Measurements from ENCODE around the gene RASAL3.

The RASAL3 gene

DNA sequence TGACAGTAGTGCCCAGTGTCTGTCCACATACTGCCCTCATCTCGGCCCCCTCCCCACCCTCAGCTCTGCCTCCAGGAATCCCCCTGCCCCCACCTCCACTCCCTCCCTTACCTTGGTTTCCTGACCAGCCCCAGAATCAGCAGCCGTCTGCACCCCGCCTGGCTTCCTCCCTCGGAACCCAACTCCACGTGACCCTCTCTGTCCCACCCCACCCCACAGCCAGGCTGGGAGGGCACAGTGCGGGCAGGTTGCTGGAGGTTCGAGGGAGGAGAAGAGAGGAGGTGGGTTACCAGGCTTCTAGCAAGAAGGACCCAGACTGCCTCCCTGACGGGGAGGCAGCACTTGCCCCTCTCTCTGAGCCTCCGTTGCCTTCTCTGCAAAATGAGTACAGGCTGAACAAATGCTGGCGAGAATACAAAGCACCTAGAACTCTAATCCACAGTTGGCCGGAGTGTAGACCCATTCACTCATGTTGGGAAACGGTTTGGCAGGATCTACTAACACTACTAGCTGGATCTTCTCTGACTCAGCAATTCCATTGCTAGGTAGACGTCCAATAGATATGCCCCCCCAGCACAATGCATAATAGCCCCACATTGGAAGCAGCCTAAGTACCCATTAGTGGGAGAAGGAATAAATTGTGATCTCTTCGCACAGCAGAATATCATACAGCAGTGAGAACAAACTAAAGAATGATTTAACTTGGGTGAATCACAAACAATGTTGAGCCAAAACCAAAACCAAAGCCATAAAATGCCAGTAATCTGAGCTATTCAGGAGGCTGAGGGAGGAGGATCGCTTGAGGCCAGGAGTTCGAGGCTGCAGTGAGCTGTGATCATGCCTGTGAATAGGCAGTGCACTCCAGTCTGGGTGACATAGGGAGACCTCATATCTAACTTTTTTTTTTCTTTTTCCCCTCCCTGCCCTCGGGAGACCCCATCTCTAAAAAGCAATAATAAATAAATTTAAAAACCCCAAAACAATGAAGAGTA is at the start of gene RASAL3:
Gene RASAL3, minus strand, starts transcription at position 151 of the 992 bp plus-strand sequence. CDS start 186 bp downstream, outside the sequence.
- in situ Hi-C loops (cut with MboI; ENCODE audit: low pct_unique_long_range_greater_than_20kb, low sequenced_read_pairs, unreplicated experiment): no loop called here

DNA sequence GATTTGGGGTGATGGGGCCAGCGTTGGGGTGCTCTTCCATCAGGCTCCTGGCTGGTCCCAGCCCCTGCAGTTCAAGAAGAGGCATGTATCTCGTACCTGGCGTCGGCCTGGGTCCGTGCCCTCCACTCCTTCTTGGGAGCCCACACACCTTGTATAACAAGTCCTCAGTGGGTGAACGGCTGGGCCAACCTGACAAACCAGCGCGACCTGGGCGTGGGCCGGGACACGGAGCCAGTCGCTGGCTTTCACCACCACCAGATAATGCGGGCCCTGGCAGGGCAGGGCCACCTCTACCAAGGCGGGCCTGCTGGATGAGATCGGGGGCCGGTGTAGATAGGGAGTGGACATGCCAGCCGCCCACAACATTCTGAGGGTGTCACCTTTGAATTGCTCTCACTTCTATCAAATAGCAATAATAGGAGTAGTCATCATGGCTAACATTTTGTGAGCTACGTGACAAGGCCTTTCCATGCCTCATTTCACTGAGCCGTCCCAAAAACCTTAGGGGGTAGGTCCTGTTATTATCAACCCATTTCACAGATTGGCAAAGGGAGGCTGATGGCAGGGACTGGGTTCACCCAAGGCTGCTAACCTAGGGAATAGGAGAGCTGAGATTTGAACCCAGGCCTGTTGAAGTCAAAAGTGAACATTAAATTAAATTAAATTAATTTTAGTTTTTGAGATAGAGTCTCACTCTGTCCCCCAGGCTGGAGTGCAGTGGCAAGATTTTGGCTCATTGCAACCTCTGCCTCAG is 47.5 kb upstream of the RASAL3 start:
- TF ChIP-seq, protein P1, sequence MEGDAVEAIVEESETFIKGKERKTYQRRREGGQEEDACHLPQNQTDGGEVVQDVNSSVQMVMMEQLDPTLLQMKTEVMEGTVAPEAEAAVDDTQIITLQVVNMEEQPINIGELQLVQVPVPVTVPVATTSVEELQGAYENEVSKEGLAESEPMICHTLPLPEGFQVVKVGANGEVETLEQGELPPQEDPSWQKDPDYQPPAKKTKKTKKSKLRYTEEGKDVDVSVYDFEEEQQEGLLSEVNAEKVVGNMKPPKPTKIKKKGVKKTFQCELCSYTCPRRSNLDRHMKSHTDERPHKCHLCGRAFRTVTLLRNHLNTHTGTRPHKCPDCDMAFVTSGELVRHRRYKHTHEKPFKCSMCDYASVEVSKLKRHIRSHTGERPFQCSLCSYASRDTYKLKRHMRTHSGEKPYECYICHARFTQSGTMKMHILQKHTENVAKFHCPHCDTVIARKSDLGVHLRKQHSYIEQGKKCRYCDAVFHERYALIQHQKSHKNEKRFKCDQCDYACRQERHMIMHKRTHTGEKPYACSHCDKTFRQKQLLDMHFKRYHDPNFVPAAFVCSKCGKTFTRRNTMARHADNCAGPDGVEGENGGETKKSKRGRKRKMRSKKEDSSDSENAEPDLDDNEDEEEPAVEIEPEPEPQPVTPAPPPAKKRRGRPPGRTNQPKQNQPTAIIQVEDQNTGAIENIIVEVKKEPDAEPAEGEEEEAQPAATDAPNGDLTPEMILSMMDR (IDR thresholded peaks at IDR 0.05; ENCODE audit: extremely low read depth, insufficient read depth, missing control alignments): no peak
- in situ Hi-C loops (cut with MboI; ENCODE audit: low pct_unique_long_range_greater_than_20kb, low sequenced_read_pairs, unreplicated experiment): no loop called here
- DNase-seq (ENCODE audit: low spot score): no peak

More for the DNA sequence above, at the start of gene RASAL3:
- TF ChIP-seq, protein P1 (IDR thresholded peaks at IDR 0.05; ENCODE audit: extremely low read depth, insufficient read depth, missing control alignments): no peak
- peak; percentile 66 for DNase-seq (ENCODE audit: low spot score)

DNA sequence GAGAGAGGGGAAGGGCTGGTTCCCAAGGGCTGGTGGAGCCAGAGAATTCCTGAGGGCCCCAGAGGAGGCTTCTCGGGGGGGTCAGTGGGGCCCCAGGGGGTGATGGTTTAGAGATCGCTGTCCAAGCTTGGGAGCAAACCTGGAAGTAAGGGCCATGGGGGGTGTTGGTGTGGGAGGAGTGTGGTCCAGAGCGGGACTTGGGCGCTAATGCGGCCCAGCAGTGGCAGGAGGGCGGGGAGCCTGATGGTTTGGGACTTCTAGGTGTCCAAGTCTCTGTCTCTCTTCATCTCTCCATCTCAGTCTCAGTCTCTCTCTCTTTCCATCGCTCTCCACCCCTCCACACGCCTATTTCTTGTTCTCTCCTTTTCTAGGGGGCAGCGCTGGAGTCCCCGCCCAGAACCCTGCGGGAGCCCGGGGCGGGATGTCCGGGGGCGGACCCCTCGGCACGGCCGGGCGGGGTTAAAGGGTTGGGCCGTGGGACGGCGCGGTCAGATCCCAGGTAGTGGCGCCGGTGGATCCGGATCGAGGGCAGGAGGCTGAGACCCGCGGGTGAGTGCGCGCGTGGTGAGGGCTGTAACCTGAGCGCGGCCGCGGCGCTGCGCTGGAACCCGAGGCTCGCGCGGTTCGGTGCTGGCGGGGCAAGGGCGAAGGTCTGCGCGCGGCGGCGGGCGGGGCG is 43.8 kb upstream of the RASAL3 start, which contains the start of gene CYP4F22:
Gene CYP4F22, plus strand, starts transcription at position 491 of the 676 bp plus-strand sequence. CDS start 16,812 bp downstream, outside the sequence.
- TF ChIP-seq, protein P1 (IDR thresholded peaks at IDR 0.05; ENCODE audit: extremely low read depth, insufficient read depth, missing control alignments): no peak
- in situ Hi-C loops (cut with MboI; ENCODE audit: low pct_unique_long_range_greater_than_20kb, low sequenced_read_pairs, unreplicated experiment): no loop called here
- DNase-seq (ENCODE audit: low spot score): no peak

DNA sequence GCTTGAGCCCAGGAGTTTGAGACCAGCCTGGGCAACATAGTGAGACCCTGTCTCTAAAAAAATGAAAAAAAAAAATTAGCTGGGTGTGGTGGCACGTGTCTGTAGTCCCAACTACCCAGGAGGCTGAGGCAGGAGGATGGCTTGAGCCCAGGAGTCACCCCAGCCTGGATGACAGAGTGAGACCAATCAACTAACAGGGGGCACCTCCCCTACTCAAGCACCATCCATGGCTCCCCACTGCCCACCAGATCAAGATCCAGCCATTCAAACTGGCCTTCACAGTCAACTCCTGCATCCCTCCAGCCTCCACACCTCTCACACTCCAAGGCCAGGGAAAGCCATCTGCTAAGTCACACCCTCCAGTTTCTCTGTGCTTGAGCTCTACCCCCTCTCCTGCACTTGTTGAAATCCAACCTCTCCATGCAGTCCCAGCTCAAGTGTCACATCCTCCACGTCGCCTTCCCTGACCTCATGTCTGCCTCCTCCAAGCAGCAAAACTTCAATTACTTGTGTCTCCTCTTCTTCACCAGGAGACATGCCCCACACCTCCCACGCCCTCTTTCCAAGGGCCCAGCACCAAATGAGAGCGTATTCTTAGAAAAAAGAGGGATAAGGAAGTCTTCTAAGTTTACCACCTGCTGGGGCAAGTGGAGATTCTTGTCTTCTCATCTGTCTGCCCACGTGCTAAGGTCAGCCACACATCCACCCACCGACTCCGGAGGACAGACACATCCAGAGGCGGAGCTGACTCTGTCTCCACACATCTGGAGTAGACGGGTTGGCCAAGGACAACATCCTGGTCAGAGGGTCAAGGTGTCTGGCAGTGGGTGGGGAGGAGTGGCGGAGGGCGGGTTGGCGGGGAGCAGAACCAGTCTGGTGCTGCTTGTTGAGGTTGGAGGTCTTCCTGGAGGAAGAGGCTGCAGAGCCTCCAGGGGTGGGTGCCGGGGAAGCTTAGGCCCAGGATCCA is 43.0 kb upstream of the RASAL3 start:
- TF ChIP-seq, protein P1 (IDR thresholded peaks at IDR 0.05; ENCODE audit: extremely low read depth, insufficient read depth, missing control alignments): no peak
- no peak for DNase-seq (ENCODE audit: low spot score)
- in situ Hi-C loops (cut with MboI; ENCODE audit: low pct_unique_long_range_greater_than_20kb, low sequenced_read_pairs, unreplicated experiment): no loop called here

DNA sequence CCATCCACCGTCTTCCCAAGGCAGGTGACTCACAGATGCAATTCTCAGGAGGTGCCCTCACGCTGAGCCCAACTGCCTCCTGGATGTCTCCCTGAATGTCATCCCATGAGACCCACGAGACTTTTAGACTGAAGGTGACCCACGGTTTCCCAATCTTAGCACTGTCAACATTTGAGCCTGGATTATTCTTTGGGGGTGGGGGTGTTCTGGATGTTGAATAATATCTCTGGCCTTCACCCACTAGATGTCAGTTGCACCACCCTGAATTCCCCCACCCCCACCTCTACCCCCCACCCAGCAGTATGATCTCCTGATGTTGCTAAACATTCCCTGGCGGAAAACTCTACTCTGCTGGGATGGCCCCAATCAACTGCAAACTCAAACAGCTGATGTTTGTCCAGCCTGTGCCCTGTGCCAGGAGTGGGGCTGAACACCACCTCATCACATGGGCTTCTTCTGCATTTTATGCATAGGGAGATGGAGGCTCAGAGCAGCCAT is 41.8 kb upstream of the RASAL3 start:
- in situ Hi-C loops (cut with MboI; ENCODE audit: low pct_unique_long_range_greater_than_20kb, low sequenced_read_pairs, unreplicated experiment): no loop called here
- DNase-seq (ENCODE audit: low spot score): no peak
- TF ChIP-seq, protein P1 (IDR thresholded peaks at IDR 0.05; ENCODE audit: extremely low read depth, insufficient read depth, missing control alignments): no peak
